ENCODE results near the gene DLGAP1.

DNA sequence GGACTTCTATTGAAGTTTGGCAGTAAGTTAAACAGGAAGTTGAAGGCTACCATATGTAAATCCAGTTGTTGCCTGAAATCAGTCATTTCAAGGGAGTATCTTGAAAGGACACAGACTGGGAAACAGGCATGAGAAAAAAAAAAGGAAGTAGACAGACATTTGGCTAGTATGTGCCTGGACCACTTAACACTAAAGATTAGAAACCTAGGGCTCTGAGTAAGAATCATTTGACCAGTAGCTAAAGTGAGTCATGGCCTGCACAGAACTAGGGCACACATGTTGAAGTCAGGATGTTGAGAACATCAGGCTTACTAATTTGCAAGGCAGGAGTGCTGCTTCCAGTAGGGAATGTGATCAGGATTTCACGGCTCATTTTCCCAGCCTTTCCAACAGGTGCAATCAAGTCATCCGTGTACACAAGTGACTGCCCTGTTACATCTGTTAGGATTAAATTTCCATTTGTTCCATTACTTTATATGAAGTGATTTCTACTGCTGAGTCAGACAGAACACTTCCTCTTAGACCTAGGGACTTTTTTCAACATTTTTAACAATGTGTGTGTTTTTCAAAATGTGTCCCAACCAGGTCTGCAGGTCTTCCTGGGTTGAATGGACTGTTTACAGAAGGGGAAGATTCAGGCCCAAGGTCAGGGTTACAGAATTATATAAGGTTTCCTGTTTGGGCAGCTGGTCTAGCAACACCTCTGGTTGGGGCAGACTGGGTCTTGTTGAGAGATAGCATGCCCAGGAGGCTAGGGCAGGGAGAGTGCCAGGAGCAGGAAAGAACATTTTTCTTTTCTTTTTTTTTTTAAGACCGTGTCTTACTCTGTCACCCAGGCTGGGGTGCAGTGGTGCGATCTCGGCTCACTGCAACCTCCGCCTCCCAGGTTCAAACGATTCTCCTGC, 859.5 kb downstream of the DLGAP1 start:
- TF ChIP-seq, protein P1, sequence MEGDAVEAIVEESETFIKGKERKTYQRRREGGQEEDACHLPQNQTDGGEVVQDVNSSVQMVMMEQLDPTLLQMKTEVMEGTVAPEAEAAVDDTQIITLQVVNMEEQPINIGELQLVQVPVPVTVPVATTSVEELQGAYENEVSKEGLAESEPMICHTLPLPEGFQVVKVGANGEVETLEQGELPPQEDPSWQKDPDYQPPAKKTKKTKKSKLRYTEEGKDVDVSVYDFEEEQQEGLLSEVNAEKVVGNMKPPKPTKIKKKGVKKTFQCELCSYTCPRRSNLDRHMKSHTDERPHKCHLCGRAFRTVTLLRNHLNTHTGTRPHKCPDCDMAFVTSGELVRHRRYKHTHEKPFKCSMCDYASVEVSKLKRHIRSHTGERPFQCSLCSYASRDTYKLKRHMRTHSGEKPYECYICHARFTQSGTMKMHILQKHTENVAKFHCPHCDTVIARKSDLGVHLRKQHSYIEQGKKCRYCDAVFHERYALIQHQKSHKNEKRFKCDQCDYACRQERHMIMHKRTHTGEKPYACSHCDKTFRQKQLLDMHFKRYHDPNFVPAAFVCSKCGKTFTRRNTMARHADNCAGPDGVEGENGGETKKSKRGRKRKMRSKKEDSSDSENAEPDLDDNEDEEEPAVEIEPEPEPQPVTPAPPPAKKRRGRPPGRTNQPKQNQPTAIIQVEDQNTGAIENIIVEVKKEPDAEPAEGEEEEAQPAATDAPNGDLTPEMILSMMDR (IDR thresholded peaks at IDR 0.05 in 4 of 5, conservative IDR thresholded peaks at IDR 0.05 in 1 of 5), result no peak
- peak; percentile 61 to 70 for TF ChIP-seq POLR2A (IDR thresholded peaks at IDR 0.05)
